Measurements from ENCODE around the gene TMEM244. TPM values are rescaled to one million over a fixed set of nuclear protein-coding genes. Genes with fewer than 3 reads are reported as not detected.

Gene TMEM244
- not detected for total RNA-seq

DNA sequence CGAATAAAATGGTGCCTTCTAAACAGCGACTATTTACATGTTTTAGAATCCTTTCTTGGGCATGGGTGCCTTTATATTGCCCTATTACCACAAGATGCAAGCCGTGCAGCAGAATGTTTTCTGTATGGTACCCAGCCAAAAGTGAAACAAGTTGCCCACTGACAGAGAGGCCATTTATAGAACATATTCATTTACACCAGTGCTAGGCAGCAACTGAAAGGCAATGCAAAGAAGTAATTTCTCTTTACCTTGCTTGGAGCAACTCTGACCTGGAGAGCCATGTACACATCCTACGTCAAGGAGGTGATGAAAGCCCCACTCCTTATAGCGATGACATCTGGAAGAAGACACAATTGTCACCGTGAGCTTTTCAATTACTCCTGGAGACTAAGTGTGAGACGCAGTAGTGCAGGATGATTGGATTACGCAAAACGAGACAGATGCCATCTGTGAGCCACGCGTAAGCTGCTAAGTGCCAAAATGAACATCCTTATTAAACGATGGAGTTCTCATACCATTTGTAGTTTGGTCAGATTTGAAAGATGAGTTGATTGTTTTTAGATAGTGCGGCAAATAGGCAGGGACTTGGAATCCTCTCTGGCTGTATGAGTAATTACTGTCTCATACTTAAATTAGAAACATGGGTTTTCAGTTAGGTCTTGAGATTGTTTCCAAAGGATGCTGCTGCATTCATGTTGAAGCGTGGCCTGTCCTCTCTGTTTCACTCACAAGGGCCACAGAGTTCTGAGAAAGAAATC, at the start of gene TMEM244:
Gene TMEM244, minus strand, starts transcription at position 408 of the 758 bp plus-strand sequence. Its CDS starts 127 bp downstream, at position 281.
- H3K36me3 ChIP-seq, result no peaks in the 10 kb centered on the region
- H3K4me1 ChIP-seq (replicated peaks), result no peaks in the 10 kb centered on the region
- WGBS, result 73% methylated on average over 14 of the region's 14 CpGs
- DNase-seq (ENCODE audit: low spot score), result no peak
- H3K4me3 ChIP-seq, result no peak within 1 kb of the TSS
- H3K27ac ChIP-seq, result no peak within 1 kb of the TSS
- intact Hi-C loops (cut with DNase I), result no loop called here
- TF ChIP-seq POLR2A (IDR thresholded peaks at IDR 0.05), result no peak
- TF ChIP-seq POLR2AphosphoS5 (IDR thresholded peaks at IDR 0.05), result no peak
- no peaks in the 10 kb centered on the region for H3K9me3 ChIP-seq
- no peaks in the 10 kb centered on the region for H3K27me3 ChIP-seq (replicated peaks; ENCODE audit: insufficient read depth)

GRCh38 chr6:129908858-129909257, 47.7 kb upstream of the TMEM244 start:
- no peak for DNase-seq (ENCODE audit: low spot score)
- H3K27me3 ChIP-seq (replicated peaks; ENCODE audit: insufficient read depth), result no peaks in the 10 kb centered on the region
- H3K9me3 ChIP-seq, result no peaks in the 10 kb centered on the region
- no peak overlapping the region for H3K27ac ChIP-seq
- intact Hi-C loops (cut with DNase I), result no loop called here
- no peak for TF ChIP-seq POLR2A (IDR thresholded peaks at IDR 0.05)
- TF ChIP-seq POLR2AphosphoS5 (IDR thresholded peaks at IDR 0.05), result no peak
- TF ChIP-seq, protein P1, sequence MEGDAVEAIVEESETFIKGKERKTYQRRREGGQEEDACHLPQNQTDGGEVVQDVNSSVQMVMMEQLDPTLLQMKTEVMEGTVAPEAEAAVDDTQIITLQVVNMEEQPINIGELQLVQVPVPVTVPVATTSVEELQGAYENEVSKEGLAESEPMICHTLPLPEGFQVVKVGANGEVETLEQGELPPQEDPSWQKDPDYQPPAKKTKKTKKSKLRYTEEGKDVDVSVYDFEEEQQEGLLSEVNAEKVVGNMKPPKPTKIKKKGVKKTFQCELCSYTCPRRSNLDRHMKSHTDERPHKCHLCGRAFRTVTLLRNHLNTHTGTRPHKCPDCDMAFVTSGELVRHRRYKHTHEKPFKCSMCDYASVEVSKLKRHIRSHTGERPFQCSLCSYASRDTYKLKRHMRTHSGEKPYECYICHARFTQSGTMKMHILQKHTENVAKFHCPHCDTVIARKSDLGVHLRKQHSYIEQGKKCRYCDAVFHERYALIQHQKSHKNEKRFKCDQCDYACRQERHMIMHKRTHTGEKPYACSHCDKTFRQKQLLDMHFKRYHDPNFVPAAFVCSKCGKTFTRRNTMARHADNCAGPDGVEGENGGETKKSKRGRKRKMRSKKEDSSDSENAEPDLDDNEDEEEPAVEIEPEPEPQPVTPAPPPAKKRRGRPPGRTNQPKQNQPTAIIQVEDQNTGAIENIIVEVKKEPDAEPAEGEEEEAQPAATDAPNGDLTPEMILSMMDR (IDR thresholded peaks at IDR 0.05), result no peak
- no peaks in the 10 kb centered on the region for H3K36me3 ChIP-seq
- H3K4me3 ChIP-seq, result no peak overlapping the region
- H3K4me1 ChIP-seq (replicated peaks), result no peaks in the 10 kb centered on the region

GRCh38 chr6:129908356-129908755, 47.2 kb upstream of the TMEM244 start:
- H3K4me3 ChIP-seq, result no peak overlapping the region
- intact Hi-C loops (cut with DNase I), result no loop called here
- TF ChIP-seq POLR2AphosphoS5 (IDR thresholded peaks at IDR 0.05) (no peak), POLR2A (IDR thresholded peaks at IDR 0.05) (no peak)
- TF ChIP-seq, protein P1 (IDR thresholded peaks at IDR 0.05), result no peak
- H3K4me1 ChIP-seq (replicated peaks), result no peaks in the 10 kb centered on the region
- 79% methylated on average over 2 of the region's 2 CpGs for WGBS
- no peaks in the 10 kb centered on the region for H3K27me3 ChIP-seq (replicated peaks; ENCODE audit: insufficient read depth)
- H3K9me3 ChIP-seq, result no peaks in the 10 kb centered on the region
- no peak for DNase-seq (ENCODE audit: low spot score)
- H3K36me3 ChIP-seq, result no peaks in the 10 kb centered on the region
- H3K27ac ChIP-seq, result no peak overlapping the region

DNA sequence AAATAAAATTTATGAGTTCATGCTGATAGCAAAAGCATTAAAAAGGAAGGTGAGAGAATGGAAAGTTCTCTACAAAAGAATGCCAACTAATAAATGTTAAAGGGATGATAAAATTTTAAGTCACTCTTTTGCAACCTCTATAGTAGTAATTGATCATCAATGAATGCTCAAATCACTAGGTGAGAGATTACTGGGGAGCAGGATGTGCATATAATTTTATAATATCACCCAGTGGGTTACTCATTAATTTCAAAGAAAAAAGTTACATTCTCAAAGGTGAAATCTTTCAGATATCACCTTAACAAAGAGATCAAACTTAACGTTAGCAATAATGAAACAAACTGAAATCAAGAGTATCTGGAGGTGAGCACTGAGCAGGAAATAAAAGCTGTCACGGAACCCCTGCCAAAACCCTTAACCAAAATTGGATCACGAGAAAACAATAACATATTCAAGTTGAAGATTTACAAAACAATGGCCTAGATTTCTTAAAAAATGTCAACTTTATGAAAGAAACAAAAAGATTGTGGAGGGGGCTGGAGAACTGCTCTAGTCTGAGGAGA, 45.5 kb upstream of the TMEM244 start:
- H3K4me1 ChIP-seq (replicated peaks), result no peaks in the 10 kb centered on the region
- no peak overlapping the region for H3K4me3 ChIP-seq
- no peak overlapping the region for H3K27ac ChIP-seq
- 58% methylated on average over 3 of the region's 3 CpGs for WGBS
- H3K9me3 ChIP-seq, result no peaks in the 10 kb centered on the region
- H3K36me3 ChIP-seq, result no peaks in the 10 kb centered on the region
- TF ChIP-seq POLR2A (IDR thresholded peaks at IDR 0.05) (no peak), POLR2AphosphoS5 (IDR thresholded peaks at IDR 0.05) (no peak)
- TF ChIP-seq, protein P1 (IDR thresholded peaks at IDR 0.05), result no peak
- DNase-seq (ENCODE audit: low spot score), result no peak
- H3K27me3 ChIP-seq (replicated peaks; ENCODE audit: insufficient read depth), result no peaks in the 10 kb centered on the region
- intact Hi-C loops (cut with DNase I), result no loop called here

GRCh38 chr6:129903082-129903481, 42.0 kb upstream of the TMEM244 start:
- Histone ChIP-seq H3K4me3 (no peak overlapping the region), H3K27ac (no peak overlapping the region), H3K27me3 (replicated peaks; ENCODE audit: insufficient read depth) (no peaks in the 10 kb centered on the region), H3K4me1 (replicated peaks) (no peaks in the 10 kb centered on the region), H3K9me3 (no peaks in the 10 kb centered on the region), H3K36me3 (no peaks in the 10 kb centered on the region)
- DNase-seq (ENCODE audit: low spot score), result no peak
- TF ChIP-seq POLR2AphosphoS5 (IDR thresholded peaks at IDR 0.05), result no peak
- TF ChIP-seq, protein P1 (IDR thresholded peaks at IDR 0.05), result no peak
- TF ChIP-seq POLR2A (IDR thresholded peaks at IDR 0.05), result no peak
- intact Hi-C loops (cut with DNase I), result no loop called here

All from prostate gland (tissue), 2 donors.